HG02973 (cell line): ENCODE data around the gene TRH.
"Not testable (repeated sequence)": the region's sequence is repeated elsewhere in the genome, so short reads cannot be mapped to it uniquely, and the experiment has no call there.

Experiments
- ATAC-seq: cut with Tn5 transposase; IDR thresholded peaks from one replicate; pipeline ENCODE4 v1.9.1; 2021; ENCODE audit warnings: moderate library complexity; ENCODE audit not compliant: unreplicated experiment

TRH gene

GRCh38 chr3:129962600-129962999 is 11.9 kb upstream of the TRH start:
- ATAC-seq, result no peak

- ATAC-seq, result no peak
Observed at GRCh38 chr3:129965937-129966336, 8.6 kb upstream of the TRH start.

GRCh38 chr3:129966876-129967275 is 7.6 kb upstream of the TRH start:
- ATAC-seq, result no peak

- ATAC-seq, result no peak
Observed at GRCh38 chr3:129967761-129968160, 6.8 kb upstream of the TRH start.

GRCh38 chr3:129971351-129972052 is 3.0 kb upstream of the TRH start:
- no peak for ATAC-seq

- no peak for ATAC-seq
Observed at GRCh38 chr3:129972301-129972700, 2.2 kb upstream of the TRH start.

- ATAC-seq, result no peak
Observed at GRCh38 chr3:129973853-129974563, 512 bp upstream of the TRH start.

GRCh38 chr3:129974833-129975704 is 549 bp downstream of the TRH start:
- no peak for ATAC-seq

GRCh38 chr3:129975705-129976048 is 1.2 kb downstream of the TRH start:
- ATAC-seq, result no peak

GRCh38 chr3:129976286-129976685 is 1.8 kb downstream of the TRH start:
- ATAC-seq, result no peak

- no peak for ATAC-seq
Observed at GRCh38 chr3:129978123-129978522, 3.6 kb downstream of the TRH start.

GRCh38 chr3:129979905-129980304 is 5.4 kb downstream of the TRH start:
- no peak for ATAC-seq

- ATAC-seq, result no peak
Observed at GRCh38 chr3:129983561-129983960, 9.0 kb downstream of the TRH start.

- no peak for ATAC-seq
Observed at GRCh38 chr3:129984125-129984524, 9.6 kb downstream of the TRH start.

- no peak for ATAC-seq
Observed at GRCh38 chr3:129985113-129985512, 10.6 kb downstream of the TRH start.

GRCh38 chr3:129988429-129988828 is 13.9 kb downstream of the TRH start:
- ATAC-seq, result no peak

GRCh38 chr3:129989414-129989813 is 14.9 kb downstream of the TRH start:
- no peak for ATAC-seq

GRCh38 chr3:129992781-129993180 is 18.3 kb downstream of the TRH start:
- no peak for ATAC-seq

- ATAC-seq, result no peak
Observed at GRCh38 chr3:129994883-129995559, 20.5 kb downstream of the TRH start.

GRCh38 chr3:129996073-129996472 is 21.6 kb downstream of the TRH start:
- no peak for ATAC-seq

- ATAC-seq, result not testable (repeated sequence)
Observed at GRCh38 chr3:129999176-129999575, 24.7 kb downstream of the TRH start.
